VCaP (cell line): ENCODE data around the gene SEMA5B.
A peak's percentile ranks its signal among the peaks of the same experiment; 100 is the strongest.

Experiments used
- H3K27ac ChIP-seq: fragments of 450-650 bp; 2 replicates; pipeline ENCODE4 v1.5.1; 2017
- TF ChIP-seq, protein P1 (sequence below): fragments of 450-650 bp; conservative IDR thresholded peaks from 2 replicates; pipeline ENCODE4 v1.5.1; 2017; ENCODE audit warnings: mild to moderate bottlenecking, moderate library complexity

Gene SEMA5B

GRCh38 chr3:122956693-122957455, 70.7 kb downstream of the SEMA5B start:
- TF ChIP-seq, protein P1, sequence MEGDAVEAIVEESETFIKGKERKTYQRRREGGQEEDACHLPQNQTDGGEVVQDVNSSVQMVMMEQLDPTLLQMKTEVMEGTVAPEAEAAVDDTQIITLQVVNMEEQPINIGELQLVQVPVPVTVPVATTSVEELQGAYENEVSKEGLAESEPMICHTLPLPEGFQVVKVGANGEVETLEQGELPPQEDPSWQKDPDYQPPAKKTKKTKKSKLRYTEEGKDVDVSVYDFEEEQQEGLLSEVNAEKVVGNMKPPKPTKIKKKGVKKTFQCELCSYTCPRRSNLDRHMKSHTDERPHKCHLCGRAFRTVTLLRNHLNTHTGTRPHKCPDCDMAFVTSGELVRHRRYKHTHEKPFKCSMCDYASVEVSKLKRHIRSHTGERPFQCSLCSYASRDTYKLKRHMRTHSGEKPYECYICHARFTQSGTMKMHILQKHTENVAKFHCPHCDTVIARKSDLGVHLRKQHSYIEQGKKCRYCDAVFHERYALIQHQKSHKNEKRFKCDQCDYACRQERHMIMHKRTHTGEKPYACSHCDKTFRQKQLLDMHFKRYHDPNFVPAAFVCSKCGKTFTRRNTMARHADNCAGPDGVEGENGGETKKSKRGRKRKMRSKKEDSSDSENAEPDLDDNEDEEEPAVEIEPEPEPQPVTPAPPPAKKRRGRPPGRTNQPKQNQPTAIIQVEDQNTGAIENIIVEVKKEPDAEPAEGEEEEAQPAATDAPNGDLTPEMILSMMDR: no peak
- peak overlapping the region; percentile 65 for H3K27ac ChIP-seq

GRCh38 chr3:122955916-122956692, 71.5 kb downstream of the SEMA5B start:
- TF ChIP-seq, protein P1: no peak
- no peak overlapping the region for H3K27ac ChIP-seq

GRCh38 chr3:122952520-122952919, 75.0 kb downstream of the SEMA5B start:
- TF ChIP-seq, protein P1: no peak
- no peak overlapping the region for H3K27ac ChIP-seq

GRCh38 chr3:122948408-122948807, 79.2 kb downstream of the SEMA5B start:
- TF ChIP-seq, protein P1: no peak
- no peak overlapping the region for H3K27ac ChIP-seq

- TF ChIP-seq, protein P1: no peak
- H3K27ac ChIP-seq: no peak overlapping the region
Measured at GRCh38 chr3:122947738-122948137, 79.8 kb downstream of the SEMA5B start.

- TF ChIP-seq, protein P1: no peak
- H3K27ac ChIP-seq: no peak overlapping the region
Measured at GRCh38 chr3:122947196-122947595, 80.4 kb downstream of the SEMA5B start.

DNA sequence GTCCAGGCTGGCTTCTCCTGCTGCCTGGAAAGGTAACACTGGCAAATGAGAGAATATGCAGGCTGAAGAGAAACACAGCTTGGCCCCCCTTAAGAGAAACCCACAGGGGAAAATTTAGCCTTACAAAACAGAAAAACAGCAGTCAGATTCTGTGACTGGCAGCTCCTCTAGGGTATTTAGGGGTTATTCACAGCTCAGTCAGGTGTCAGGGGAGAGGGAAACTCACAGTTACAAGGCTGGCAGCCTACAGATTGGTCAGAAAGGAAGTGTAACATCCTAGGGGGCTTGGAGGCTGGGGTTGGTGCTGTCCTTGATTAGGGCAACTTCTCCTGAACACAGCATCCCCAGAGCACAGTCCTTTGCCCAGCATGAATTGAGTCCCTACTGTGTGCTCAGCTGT, 81.4 kb downstream of the SEMA5B start:
- H3K27ac ChIP-seq: no peak overlapping the region

More for the DNA sequence above, 81.4 kb downstream of the SEMA5B start:
- TF ChIP-seq, protein P1: no peak
